ENCODE measurements around the gene FSTL4. TPM values are rescaled to one million over a fixed set of nuclear protein-coding genes. Genes with fewer than 3 reads are reported as not detected.
A peak's percentile ranks its signal among the peaks of the same experiment; 100 is the strongest.

FSTL4 gene
- total and polyA plus RNA-seq, 4 donors: 0.02 to 0.18 TPM; not detected in 2

- TF ChIP-seq HNF4A (conservative IDR thresholded peaks at IDR 0.05) (no peak), CTCF (IDR thresholded peaks at IDR 0.05; ENCODE audit: low read depth, low read length, missing input control) (no peak), RXRA (IDR thresholded peaks at IDR 0.05) (no peak), SP1 (IDR thresholded peaks at IDR 0.05) (no peak), MAX (IDR thresholded peaks at IDR 0.05) (no peak), JUND (IDR thresholded peaks at IDR 0.05) (no peak), FOXA1 (IDR thresholded peaks at IDR 0.05) (no peak), NR2F2 (IDR thresholded peaks at IDR 0.05) (no peak), ZBTB33 (IDR thresholded peaks at IDR 0.05) (no peak), YY1 (IDR thresholded peaks at IDR 0.05) (no peak), FOXA2 (IDR thresholded peaks at IDR 0.05) (no peak), ATF3 (IDR thresholded peaks at IDR 0.05) (no peak), EGR1 (IDR thresholded peaks at IDR 0.05; ENCODE audit: low read depth in 2 of 2) (no peak), REST (IDR thresholded peaks at IDR 0.05) (no peak), HNF4G (IDR thresholded peaks at IDR 0.05) (no peak), TAF1 (conservative IDR thresholded peaks at IDR 0.05) (no peak)
- Histone ChIP-seq H3K36me3 (ENCODE audit: control insufficient read depth in 4 of 4, insufficient read depth in 3 of 4, low read depth in 1 of 4, low read length in 3 of 4) (no peaks in the 10 kb centered on the region), H3K4me1 (ENCODE audit: control insufficient read depth in 4 of 4, insufficient read depth in 4 of 4, low read length in 3 of 4) (peaks cover 0 to 5% (median 1%) of the 10 kb centered on the region in 4 donors), H3K9ac (ENCODE audit: low read depth in 1 of 2, low read length in 2 of 2) (no peak overlapping the region), H3K27me3 (ENCODE audit: control insufficient read depth in 4 of 4, insufficient read depth in 4 of 4, low read length in 3 of 4) (no peaks in the 10 kb centered on the region), H3K4me3 (ENCODE audit: low read depth in 1 of 3, low read length in 3 of 3) (no peak overlapping the region), H3K27ac (ENCODE audit: low read depth in 1 of 2, low read length in 2 of 2) (no peak overlapping the region), H3K9me3 (ENCODE audit: control insufficient read depth in 4 of 4, low read length in 3 of 4) (no peaks in the 10 kb centered on the region)
- DNase-seq (ENCODE audit: low spot score): no peak
- WGBS: 87% methylated on average over 6 of the region's 6 CpGs
These were observed 350.3 kb downstream of the FSTL4 start for GRCh38 chr5:133261993-133262392.

GRCh38 chr5:133260715-133261114 lies 351.6 kb downstream of the FSTL4 start:
- 70% methylated on average over 3 of the region's 3 CpGs for WGBS

More at GRCh38 chr5:133260715-133261114, 351.6 kb downstream of the FSTL4 start:
- TF ChIP-seq MAX (IDR thresholded peaks at IDR 0.05) (no peak), RAD21 (IDR thresholded peaks at IDR 0.05) (peak; percentile 8 to 20), HNF4A (conservative IDR thresholded peaks at IDR 0.05) (no peak), YY1 (IDR thresholded peaks at IDR 0.05) (no peak), HNF4G (IDR thresholded peaks at IDR 0.05) (no peak), FOXA2 (IDR thresholded peaks at IDR 0.05) (no peak), CTCF (IDR thresholded peaks at IDR 0.05; ENCODE audit: low read depth, low read length, missing input control) (no peak)
- Histone ChIP-seq H3K27ac (ENCODE audit: low read depth in 1 of 2, low read length in 2 of 2) (no peak overlapping the region), H3K9ac (ENCODE audit: low read depth in 1 of 2, low read length in 2 of 2) (no peak overlapping the region), H3K27me3 (ENCODE audit: control insufficient read depth in 4 of 4, insufficient read depth in 4 of 4, low read length in 3 of 4) (no peaks in the 10 kb centered on the region), H3K9me3 (ENCODE audit: control insufficient read depth in 4 of 4, low read length in 3 of 4) (no peaks in the 10 kb centered on the region), H3K4me3 (ENCODE audit: low read depth in 1 of 3, low read length in 3 of 3) (no peak overlapping the region), H3K4me1 (ENCODE audit: control insufficient read depth in 4 of 4, insufficient read depth in 4 of 4, low read length in 3 of 4) (no peaks in the 10 kb centered on the region), H3K36me3 (ENCODE audit: control insufficient read depth in 4 of 4, insufficient read depth in 3 of 4, low read depth in 1 of 4, low read length in 3 of 4) (no peaks in the 10 kb centered on the region)
- no peak for DNase-seq (ENCODE audit: low spot score)

All from liver (tissue), 9 donors.